ENCODE results near the gene CAMK2A.

Gene CAMK2A

DNA sequence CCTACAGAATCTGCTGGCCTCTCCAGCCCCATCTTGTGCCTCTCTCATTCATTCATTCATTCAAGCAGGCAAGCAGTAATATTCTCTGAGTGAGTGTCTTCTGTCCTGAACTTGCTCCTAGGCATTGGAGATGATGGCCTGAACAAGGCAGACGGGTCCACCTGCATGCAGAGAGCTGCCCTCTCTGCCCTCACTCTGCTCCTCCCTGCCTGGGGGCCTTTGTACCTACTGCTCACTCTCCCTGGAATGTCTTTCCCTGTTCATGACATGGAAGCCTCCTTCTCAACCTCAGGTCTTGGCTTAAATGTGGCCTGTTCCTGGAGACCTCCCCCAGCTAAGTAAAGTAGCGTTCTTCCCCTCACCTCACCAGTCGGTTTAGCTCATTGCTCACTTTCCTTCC lies 116.4 kb downstream of the CAMK2A start:
- DNase-seq (ENCODE audit: low read depth), result no peak
- no peak for TF ChIP-seq CTCF (conservative IDR thresholded peaks at IDR 0.05; ENCODE audit: low read depth, low read length)

GRCh38 chr5:150172556-150172955 lies 117.0 kb downstream of the CAMK2A start:
- DNase-seq (ENCODE audit: low read depth), result no peak
- TF ChIP-seq CTCF (conservative IDR thresholded peaks at IDR 0.05; ENCODE audit: low read depth, low read length), result no peak
- H3K4me3 ChIP-seq (ENCODE audit: low read length), result no peak overlapping the region

More for the DNA sequence above, 116.4 kb downstream of the CAMK2A start:
- no peak overlapping the region for H3K4me3 ChIP-seq (ENCODE audit: low read length)

GRCh38 chr5:150172145-150172544 lies 117.4 kb downstream of the CAMK2A start:
- no peak overlapping the region for H3K4me3 ChIP-seq (ENCODE audit: low read length)
- TF ChIP-seq CTCF (conservative IDR thresholded peaks at IDR 0.05; ENCODE audit: low read depth, low read length), result no peak
- peak; percentile 56 for DNase-seq (ENCODE audit: low read depth)

Measured in retinal pigment epithelial cell (primary cell).